CD4-positive, alpha-beta memory T cell (primary cell): ENCODE measurements around the gene TRAPPC8. TPM values are rescaled to one million over a fixed set of nuclear protein-coding genes. Genes with fewer than 3 reads are reported as not detected.
"Not testable (repeated sequence)": the region's sequence is repeated elsewhere in the genome, so short reads cannot be mapped to it uniquely, and the experiment has no call there.

ENCODE experiments used
- CTCF ChIA-PET: fragments of 350-600 bp; sonication (Branson Sonifier 250); formaldehyde crosslinking; loops from one replicate; lab custom pipeline; 2021; ENCODE audit warnings: inconsistent platforms; ENCODE audit not compliant: partially characterized antibody; lab: Charles Lee
- POLR2A ChIA-PET: fragments of 350-600 bp; sonication (Branson Sonifier 250); formaldehyde crosslinking; loops from one replicate; lab custom pipeline; 2021; ENCODE audit not compliant: partially characterized antibody; lab: Charles Lee
- DNase-seq, 5 donors: peaks; one replicate each; pipeline versions ENCODE4 v3.0.0 to v3.0.0-alpha.2; 2020 to 2022; ENCODE audit warnings: mixed read lengths in 1 of 5
- H3K27ac ChIP-seq: one replicate; pipeline ENCODE4 v1.7.0; 2013; ENCODE audit warnings: low read depth, low read length
- H3K27me3 ChIP-seq: 2 replicates; pipeline ENCODE4 v1.7.0; 2013; ENCODE audit warnings: mild to moderate bottlenecking, low read length, moderate library complexity; ENCODE audit not compliant: insufficient read depth
- H3K36me3 ChIP-seq: 2 replicates; pipeline ENCODE4 v1.7.0; 2013; ENCODE audit warnings: mild to moderate bottlenecking, low read length, moderate library complexity; ENCODE audit not compliant: insufficient read depth
- H3K4me1 ChIP-seq: 2 replicates; pipeline ENCODE4 v1.7.0; 2013; ENCODE audit warnings: mild to moderate bottlenecking, low read length, moderate library complexity; ENCODE audit not compliant: insufficient read depth
- H3K4me3 ChIP-seq, 2 donors: one replicate each; pipeline ENCODE4 v1.7.0; 2013; ENCODE audit warnings: low read length in 2 of 2, mild to moderate bottlenecking in 1 of 2
- H3K9me3 ChIP-seq, 2 donors: one replicate each; pipeline ENCODE4 v1.7.0; 2013; ENCODE audit warnings: low read length in 2 of 2, control low read depth in 1 of 2; ENCODE audit not compliant: control insufficient read depth in 1 of 2
- H3K27ac Mint-ChIP-seq, 7 donors: one replicate each; pipeline ENCODE4 v1.8.0; 2020 to 2021; ENCODE audit warnings: mixed read lengths in 7 of 7, mild to moderate bottlenecking in 6 of 7, inconsistent platforms in 3 of 7, moderate library complexity in 3 of 7
- H3K27me3 Mint-ChIP-seq, 2 donors: one replicate each; pipeline ENCODE4 v1.8.0; 2020 to 2021; ENCODE audit warnings: mixed read lengths in 2 of 2
- H3K36me3 Mint-ChIP-seq, 2 donors: one replicate each; pipeline ENCODE4 v1.8.0; 2020 to 2021; ENCODE audit warnings: mixed read lengths in 2 of 2, inconsistent platforms in 1 of 2, mild to moderate bottlenecking in 1 of 2
- H3K4me1 Mint-ChIP-seq, 4 donors: one replicate each; pipeline ENCODE4 v1.8.0; 2020 to 2021; ENCODE audit warnings: mixed read lengths in 4 of 4, mild to moderate bottlenecking in 1 of 4
- H3K4me3 Mint-ChIP-seq, 8 donors: one replicate each; pipeline ENCODE4 v1.8.0; 2020 to 2021; ENCODE audit warnings: mixed read lengths in 8 of 8, mild to moderate bottlenecking in 7 of 8, moderate library complexity in 6 of 8, inconsistent platforms in 3 of 8
- H3K9me3 Mint-ChIP-seq, 8 donors: one replicate each; pipeline ENCODE4 v1.8.0; 2020 to 2021; ENCODE audit warnings: mixed read lengths in 8 of 8, mild to moderate bottlenecking in 5 of 8, inconsistent platforms in 3 of 8, moderate library complexity in 1 of 8
- intact Hi-C: fragments of 100-400 bp; cut with micrococcal nuclease; formaldehyde crosslinking; loops from one replicate; pipeline ENCODE4 v1.15.1; 2023
- polyA plus RNA-seq, 2 donors: library from polyadenylated mRNA; unstranded; fragments of 300-500 nt; fragmentation: Illumina TruSeq; gene quantifications; one replicate each; pipeline ENCODE4 v1.2.3, GENCODE V29; 2021
- total RNA-seq, 2 experiments: library from RNA; stranded (reverse); gene quantifications; one replicate each; pipeline ENCODE4 v1.2.3, GENCODE V29; 2021

TRAPPC8 gene
- total and polyA plus RNA-seq, 4 experiments from 2014 or later: 15.3 to 66.3 (median 43.5) TPM

- no peaks in the 10 kb centered on the region for H3K9me3 Mint-ChIP-seq
- intact Hi-C loops: no loop called here
- ChIA-PET POLR2A (no interaction called here), CTCF (interaction anchor here (1.6 kb wide), 1 partner anchor 20 kb away, joined by 4 read pairs; no protein-coding TSS in a partner anchor)
- H3K27me3 ChIP-seq: no peaks in the 10 kb centered on the region
- no peaks in the 10 kb centered on the region for H3K27me3 Mint-ChIP-seq
- DNase-seq: no peak
- H3K27ac Mint-ChIP-seq: no peak overlapping the region
- H3K4me3 Mint-ChIP-seq: no peak overlapping the region
- no peak overlapping the region for H3K4me3 ChIP-seq
- peaks cover 0 to 1% (median 0%) of the 10 kb centered on the region in 4 donors for H3K4me1 Mint-ChIP-seq
- H3K36me3 Mint-ChIP-seq: peaks cover 54 to 55% of the 10 kb centered on the region in 2 donors
- no peaks in the 10 kb centered on the region for H3K9me3 ChIP-seq
- H3K4me1 ChIP-seq: no peaks in the 10 kb centered on the region
- H3K36me3 ChIP-seq: peaks cover 30% of the 10 kb centered on the region
- H3K27ac ChIP-seq: no peak overlapping the region
These were observed 102.4 kb downstream of the TRAPPC8 start for GRCh38 chr18:31840499-31840898.

GRCh38 chr18:31837879-31838278 lies 105.0 kb downstream of the TRAPPC8 start:
- H3K27ac ChIP-seq: no peak overlapping the region
- H3K4me3 Mint-ChIP-seq: no peak overlapping the region
- H3K27me3 ChIP-seq: no peaks in the 10 kb centered on the region
- DNase-seq: no peak
- H3K4me1 Mint-ChIP-seq: peaks cover 0 to 9% (median 0%) of the 10 kb centered on the region in 4 donors
- peak overlapping the region in 3 of 7 donors; percentile 8 to 72 (median 32) for H3K27ac Mint-ChIP-seq
- intact Hi-C loops: no loop called here
- no peak overlapping the region for H3K4me3 ChIP-seq
- H3K9me3 ChIP-seq: no peaks in the 10 kb centered on the region
- peaks cover 26% of the 10 kb centered on the region for H3K36me3 ChIP-seq
- H3K4me1 ChIP-seq: no peaks in the 10 kb centered on the region
- CTCF ChIA-PET: interaction anchor here (1.4 to 1.9 kb wide), 2 partner anchors 17 to 22 kb away, joined by 5 to 6 read pairs; no protein-coding TSS in a partner anchor
- no peaks in the 10 kb centered on the region for H3K27me3 Mint-ChIP-seq
- POLR2A ChIA-PET: no interaction called here
- peaks cover 0 to 1% (median 0%) of the 10 kb centered on the region in 8 donors for H3K9me3 Mint-ChIP-seq
- H3K36me3 Mint-ChIP-seq: peaks cover 49 to 52% of the 10 kb centered on the region in 2 donors

GRCh38 chr18:31835528-31836133 lies 107.3 kb downstream of the TRAPPC8 start:
- H3K4me1 ChIP-seq: no peaks in the 10 kb centered on the region
- Mint-ChIP-seq H3K36me3 (peaks cover 46 to 49% of the 10 kb centered on the region in 2 donors), H3K4me3 (no peak overlapping the region), H3K9me3 (peaks cover 0 to 1% (median 0%) of the 10 kb centered on the region in 8 donors), H3K4me1 (peaks cover 0 to 9% (median 0%) of the 10 kb centered on the region in 4 donors), H3K27me3 (no peaks in the 10 kb centered on the region), H3K27ac (peak overlapping the region in 2 of 7 donors; percentile 1 to 42)
- no peak overlapping the region for H3K27ac ChIP-seq
- no peaks in the 10 kb centered on the region for H3K27me3 ChIP-seq
- no peak overlapping the region for H3K4me3 ChIP-seq
- H3K9me3 ChIP-seq: no peaks in the 10 kb centered on the region
- peaks cover 26% of the 10 kb centered on the region for H3K36me3 ChIP-seq
- ChIA-PET POLR2A (no interaction called here), CTCF (no interaction called here)
- intact Hi-C loops: no loop called here
- no peak for DNase-seq

- Histone ChIP-seq H3K36me3 (peaks cover 11% of the 10 kb centered on the region), H3K4me1 (no peaks in the 10 kb centered on the region), H3K27ac (no peak overlapping the region), H3K9me3 (no peaks in the 10 kb centered on the region), H3K4me3 (no peak overlapping the region), H3K27me3 (no peaks in the 10 kb centered on the region)
- no peaks in the 10 kb centered on the region for H3K27me3 Mint-ChIP-seq
- peaks cover 51 to 62% of the 10 kb centered on the region in 2 donors for H3K36me3 Mint-ChIP-seq
- H3K4me3 Mint-ChIP-seq: no peak overlapping the region
- peaks cover 0 to 10% (median 3%) of the 10 kb centered on the region in 8 donors for H3K9me3 Mint-ChIP-seq
- ChIA-PET POLR2A (no interaction called here), CTCF (no interaction called here)
- no peak overlapping the region for H3K27ac Mint-ChIP-seq
- H3K4me1 Mint-ChIP-seq: peaks cover 0 to 9% (median 0%) of the 10 kb centered on the region in 4 donors
- no peak for DNase-seq
- intact Hi-C loops: no loop called here
These were observed 111.0 kb downstream of the TRAPPC8 start for GRCh38 chr18:31831903-31832302.

- Mint-ChIP-seq H3K4me3 (no peak overlapping the region), H3K27me3 (no peaks in the 10 kb centered on the region), H3K9me3 (peaks cover 0 to 10% (median 3%) of the 10 kb centered on the region in 8 donors), H3K36me3 (peaks cover 43 to 54% of the 10 kb centered on the region in 2 donors), H3K27ac (no peak overlapping the region), H3K4me1 (peaks cover 0 to 9% (median 0%) of the 10 kb centered on the region in 4 donors)
- ChIA-PET CTCF (no interaction called here), POLR2A (no interaction called here)
- DNase-seq: no peak
- H3K4me1 ChIP-seq: no peaks in the 10 kb centered on the region
- H3K4me3 ChIP-seq: no peak overlapping the region
- intact Hi-C loops: no loop called here
- peaks cover 3% of the 10 kb centered on the region for H3K36me3 ChIP-seq
- no peaks in the 10 kb centered on the region for H3K27me3 ChIP-seq
- H3K9me3 ChIP-seq: no peaks in the 10 kb centered on the region
- H3K27ac ChIP-seq: no peak overlapping the region
These were observed 112.2 kb downstream of the TRAPPC8 start for GRCh38 chr18:31830686-31831085.

GRCh38 chr18:31828613-31829012 lies 114.3 kb downstream of the TRAPPC8 start:
- no peak overlapping the region for H3K4me3 Mint-ChIP-seq
- CTCF ChIA-PET: interaction anchor here (1.7 kb wide), 1 partner anchor 9 kb away, joined by 4 read pairs; no protein-coding TSS in a partner anchor
- H3K27ac Mint-ChIP-seq: peak overlapping the region in 1 of 7 donors; percentile 6

GRCh38 chr18:31826673-31827325 lies 116.1 kb downstream of the TRAPPC8 start:
- intact Hi-C loops, DNase-seq, CTCF ChIA-PET, H3K9me3 Mint-ChIP-seq, H3K27me3 ChIP-seq, H3K4me1 ChIP-seq, POLR2A ChIA-PET, H3K9me3 ChIP-seq, H3K27me3 Mint-ChIP-seq, H3K27ac ChIP-seq, H3K27ac Mint-ChIP-seq, H3K4me1 Mint-ChIP-seq, H3K4me3 ChIP-seq, H3K4me3 Mint-ChIP-seq, H3K36me3 ChIP-seq: not testable (repeated sequence)
- H3K36me3 Mint-ChIP-seq: peaks cover 22 to 37% of the 10 kb centered on the region in 2 donors

More at GRCh38 chr18:31828613-31829012, 114.3 kb downstream of the TRAPPC8 start:
- POLR2A ChIA-PET: no interaction called here
- no peak overlapping the region for H3K4me3 ChIP-seq
- H3K27me3 ChIP-seq: no peaks in the 10 kb centered on the region
- Mint-ChIP-seq H3K27me3 (no peaks in the 10 kb centered on the region), H3K36me3 (peaks cover 31 to 42% of the 10 kb centered on the region in 2 donors), H3K4me1 (peaks cover 0 to 6% (median 0%) of the 10 kb centered on the region in 4 donors), H3K9me3 (peaks cover 0 to 10% (median 3%) of the 10 kb centered on the region in 8 donors)
- no peak overlapping the region for H3K27ac ChIP-seq
- intact Hi-C loops: no loop called here
- no peak for DNase-seq
- H3K36me3 ChIP-seq: no peaks in the 10 kb centered on the region
- H3K4me1 ChIP-seq: no peaks in the 10 kb centered on the region
- no peaks in the 10 kb centered on the region for H3K9me3 ChIP-seq
